HCT116 (cell line): ENCODE data around the gene GSN.

Experiments used
- ATF3 ChIP-seq: IDR thresholded peaks from 2 replicates; pipeline ENCODE4 v1.6.1; 2012
- CTCF ChIP-seq, 3 experiments: fragments of 200-600 bp in 1 of 3; sonication (generic) in 1 of 3; IDR thresholded peaks in 2 of 3; conservative IDR thresholded peaks in 1 of 3; 2 replicates each; pipeline ENCODE4 v1.5.1; 2012 to 2017; ENCODE audit warnings: low read depth in 2 of 3, low read length in 2 of 3, antibody characterized with exemption in 1 of 3, borderline replicate concordance in 1 of 3, control low read depth in 1 of 3, mild to moderate bottlenecking in 1 of 3, mixed read lengths in 1 of 3, mixed run types in 1 of 3, moderate library complexity in 1 of 3; ENCODE audit not compliant: insufficient read depth in 1 of 3
- EZH2 ChIP-seq: fragments of 200-600 bp; sonication (generic); IDR thresholded peaks from 2 replicates; pipeline ENCODE4 v1.6.1; 2017; ENCODE audit warnings: antibody characterized with exemption, mixed run types
- EZH2phosphoT487 ChIP-seq: fragments of 200-600 bp; IDR thresholded peaks from 2 replicates; pipeline ENCODE4 v1.6.1; 2018; ENCODE audit warnings: antibody characterized with exemption, borderline replicate concordance
- MAX ChIP-seq: IDR thresholded peaks from 2 replicates; pipeline ENCODE4 v1.6.1; 2012
- POLR2A ChIP-seq: IDR thresholded peaks from 2 replicates; pipeline ENCODE4 v1.7.0; 2011; ENCODE audit warnings: borderline replicate concordance; ENCODE audit not compliant: insufficient read depth, insufficient read length; ENCODE audit errors: extremely low read depth
- POLR2AphosphoS5 ChIP-seq: IDR thresholded peaks from 2 replicates; pipeline ENCODE4 v1.6.1; 2011; ENCODE audit warnings: mild to moderate bottlenecking, low read depth, low read length, moderate library complexity
- RAD21 ChIP-seq: IDR thresholded peaks from 2 replicates; pipeline ENCODE4 v1.6.1; 2012; ENCODE audit warnings: low read depth, mild to moderate bottlenecking
- SIN3A ChIP-seq: IDR thresholded peaks from 2 replicates; pipeline ENCODE4 v1.6.1; 2012; ENCODE audit warnings: low read depth
- SP1 ChIP-seq: IDR thresholded peaks from 2 replicates; pipeline ENCODE4 v1.6.1; 2012; ENCODE audit warnings: low read depth
- YY1 ChIP-seq: IDR thresholded peaks from 2 replicates; pipeline ENCODE4 v1.6.1; 2011; ENCODE audit warnings: low read length, low read depth, moderate library complexity, mild to moderate bottlenecking; ENCODE audit not compliant: insufficient replicate concordance; ENCODE audit errors: extremely low read depth
- ZBTB33 ChIP-seq: IDR thresholded peaks from 2 replicates; pipeline ENCODE4 v1.6.1; 2011; ENCODE audit warnings: mild to moderate bottlenecking, low read length, moderate library complexity; ENCODE audit not compliant: insufficient replicate concordance; ENCODE audit errors: extremely low read depth
- ZFX ChIP-seq: fragments of 450-650 bp; IDR thresholded peaks from 2 replicates; pipeline ENCODE4 v1.6.1; 2017

GRCh38 chr9:121309833-121310425 is 42.0 kb downstream of the GSN start:
- TF ChIP-seq EZH2 = no peak
- TF ChIP-seq POLR2A = no peak
- no peak for TF ChIP-seq MAX
- no peak for TF ChIP-seq POLR2AphosphoS5
- TF ChIP-seq SP1 = no peak
- TF ChIP-seq CTCF (IDR thresholded peaks at IDR 0.05 in 2 of 3, conservative IDR thresholded peaks at IDR 0.05 in 1 of 3; ENCODE audit: borderline replicate concordance in 1 of 3, insufficient read depth in 1 of 3, low read depth in 2 of 3, low read length in 2 of 3) = no peak
- TF ChIP-seq YY1 = no peak
- TF ChIP-seq ZBTB33 = no peak
- TF ChIP-seq ATF3 = no peak
- no peak for TF ChIP-seq EZH2phosphoT487
- no peak for TF ChIP-seq ZFX
- no peak for TF ChIP-seq SIN3A
- no peak for TF ChIP-seq RAD21
